GM23338 (cell line): Measurements from ENCODE around the gene WDR37.

Source experiments
- CREB1 ChIP-seq: fragments of 250-450 bp; sonication (Bioruptor Pico); IDR thresholded peaks from 2 replicates; pipeline ENCODE4 v1.5.0; 2020; ENCODE audit warnings: low read depth, mild to moderate bottlenecking, moderate library complexity
- CTCF ChIP-seq, 2 experiments: fragments of 200-600 bp in 1 of 2; sonication (generic) in 1 of 2; conservative IDR thresholded peaks; 2 replicates each; pipeline versions ENCODE4 v1.5.1 to v1.6.1; 2016 to 2017; ENCODE audit warnings: antibody characterized with exemption in 2 of 2, low read depth in 2 of 2, mild to moderate bottlenecking in 2 of 2, moderate library complexity in 1 of 2
- EZH2 ChIP-seq: fragments of 200-600 bp; sonication (generic); IDR thresholded peaks from one replicate; pipeline ENCODE4 v1.8.0; 2017; ENCODE audit warnings: antibody characterized with exemption, mild to moderate bottlenecking, low read depth; ENCODE audit not compliant: unreplicated experiment
- EZH2phosphoT487 ChIP-seq: fragments of 200-600 bp; sonication (generic); IDR thresholded peaks from one replicate; pipeline ENCODE4 v1.8.1; 2018; ENCODE audit warnings: antibody characterized with exemption; ENCODE audit not compliant: unreplicated experiment
- JUNB ChIP-seq: IDR thresholded peaks from one replicate; pipeline ENCODE4 v1.6.1; 2016; ENCODE audit warnings: antibody characterized with exemption; ENCODE audit not compliant: unreplicated experiment
- NANOG ChIP-seq: IDR thresholded peaks from 2 replicates; pipeline ENCODE4 v1.6.1; 2016; ENCODE audit warnings: antibody characterized with exemption, borderline replicate concordance
- POLR2AphosphoS5 ChIP-seq: IDR thresholded peaks from 2 replicates; pipeline ENCODE4 v1.6.1; 2016; ENCODE audit warnings: antibody characterized with exemption, low read depth
- REST ChIP-seq: IDR thresholded peaks from one replicate; pipeline ENCODE4 v1.6.1; 2018; ENCODE audit warnings: antibody characterized with exemption; ENCODE audit not compliant: unreplicated experiment
- STAT1 ChIP-seq: IDR thresholded peaks from one replicate; pipeline ENCODE4 v1.6.1; 2016; ENCODE audit warnings: antibody characterized with exemption; ENCODE audit not compliant: unreplicated experiment
- ZNF114 ChIP-seq: fragments of 250-450 bp; sonication (Bioruptor Pico); IDR thresholded peaks from 2 replicates; pipeline ENCODE4 v1.5.0; 2020; ENCODE audit warnings: mild to moderate bottlenecking, moderate library complexity
- ZNF331 ChIP-seq: fragments of 250-450 bp; sonication (Bioruptor Pico); IDR thresholded peaks from 2 replicates; pipeline ENCODE4 v1.5.0; 2020; ENCODE audit warnings: low read depth, mild to moderate bottlenecking, moderate library complexity
- TF ChIP-seq, protein P1 (sequence below): IDR thresholded peaks from 2 replicates; pipeline ENCODE4 v1.6.1; 2016; ENCODE audit warnings: antibody characterized with exemption

GRCh38 chr10:1010703-1011102 is 45.5 kb upstream of the WDR37 start:
- TF ChIP-seq CTCF (conservative IDR thresholded peaks at IDR 0.05; ENCODE audit: low read depth in 2 of 2): no peak
- no peak for TF ChIP-seq POLR2AphosphoS5
- no peak for TF ChIP-seq EZH2phosphoT487
- no peak for TF ChIP-seq EZH2
- no peak for TF ChIP-seq ZNF114 (CRISPR knock-in tag)
- no peak for TF ChIP-seq ZNF331
- TF ChIP-seq REST: no peak
- TF ChIP-seq, protein P1, sequence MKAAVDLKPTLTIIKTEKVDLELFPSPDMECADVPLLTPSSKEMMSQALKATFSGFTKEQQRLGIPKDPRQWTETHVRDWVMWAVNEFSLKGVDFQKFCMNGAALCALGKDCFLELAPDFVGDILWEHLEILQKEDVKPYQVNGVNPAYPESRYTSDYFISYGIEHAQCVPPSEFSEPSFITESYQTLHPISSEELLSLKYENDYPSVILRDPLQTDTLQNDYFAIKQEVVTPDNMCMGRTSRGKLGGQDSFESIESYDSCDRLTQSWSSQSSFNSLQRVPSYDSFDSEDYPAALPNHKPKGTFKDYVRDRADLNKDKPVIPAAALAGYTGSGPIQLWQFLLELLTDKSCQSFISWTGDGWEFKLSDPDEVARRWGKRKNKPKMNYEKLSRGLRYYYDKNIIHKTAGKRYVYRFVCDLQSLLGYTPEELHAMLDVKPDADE: no peak
- no peak for TF ChIP-seq CREB1
- no peak for TF ChIP-seq JUNB
- no peak for TF ChIP-seq NANOG
- TF ChIP-seq STAT1: no peak
